Measurements from ENCODE around the gene EXOC6B. TPM values are rescaled to one million over a fixed set of nuclear protein-coding genes. Genes with fewer than 3 reads are reported as not detected.

The EXOC6B gene
- total RNA-seq, 2 donors from 2014 or later = 51.3 to 68.9 TPM

DNA sequence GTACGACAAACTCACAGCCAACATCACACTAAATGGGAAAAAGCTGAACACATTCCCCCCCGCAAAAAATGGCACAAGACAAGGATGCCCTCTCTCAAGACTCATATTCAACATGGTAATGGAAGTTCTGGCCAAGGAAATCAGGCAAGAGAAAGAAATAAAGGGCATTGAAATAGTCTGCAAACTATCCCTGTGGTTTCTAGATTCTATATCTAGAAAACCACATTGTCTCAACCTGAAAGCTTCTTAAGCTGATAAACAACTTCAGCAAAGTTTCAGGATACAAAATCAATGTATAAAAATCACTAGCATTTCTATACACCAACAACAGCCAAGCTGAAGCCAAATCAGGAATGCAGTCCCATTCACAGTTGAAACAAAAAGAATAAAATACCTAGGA lies 383.6 kb downstream of the EXOC6B start:
- H3K27ac ChIP-seq (ENCODE audit: low read depth, low read length) = no peak overlapping the region
- H3K36me3 Mint-ChIP-seq (ENCODE audit: low read depth) = peaks cover 27% of the 10 kb centered on the region
- TF ChIP-seq, protein P1, sequence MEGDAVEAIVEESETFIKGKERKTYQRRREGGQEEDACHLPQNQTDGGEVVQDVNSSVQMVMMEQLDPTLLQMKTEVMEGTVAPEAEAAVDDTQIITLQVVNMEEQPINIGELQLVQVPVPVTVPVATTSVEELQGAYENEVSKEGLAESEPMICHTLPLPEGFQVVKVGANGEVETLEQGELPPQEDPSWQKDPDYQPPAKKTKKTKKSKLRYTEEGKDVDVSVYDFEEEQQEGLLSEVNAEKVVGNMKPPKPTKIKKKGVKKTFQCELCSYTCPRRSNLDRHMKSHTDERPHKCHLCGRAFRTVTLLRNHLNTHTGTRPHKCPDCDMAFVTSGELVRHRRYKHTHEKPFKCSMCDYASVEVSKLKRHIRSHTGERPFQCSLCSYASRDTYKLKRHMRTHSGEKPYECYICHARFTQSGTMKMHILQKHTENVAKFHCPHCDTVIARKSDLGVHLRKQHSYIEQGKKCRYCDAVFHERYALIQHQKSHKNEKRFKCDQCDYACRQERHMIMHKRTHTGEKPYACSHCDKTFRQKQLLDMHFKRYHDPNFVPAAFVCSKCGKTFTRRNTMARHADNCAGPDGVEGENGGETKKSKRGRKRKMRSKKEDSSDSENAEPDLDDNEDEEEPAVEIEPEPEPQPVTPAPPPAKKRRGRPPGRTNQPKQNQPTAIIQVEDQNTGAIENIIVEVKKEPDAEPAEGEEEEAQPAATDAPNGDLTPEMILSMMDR (conservative IDR thresholded peaks at IDR 0.05) = no peak
- H3K36me3 ChIP-seq (ENCODE audit: control insufficient read depth, insufficient read depth, low read length) = no peaks in the 10 kb centered on the region
- no peaks in the 10 kb centered on the region for H3K4me1 ChIP-seq (ENCODE audit: control insufficient read depth, insufficient read depth, low read length)
- no peak overlapping the region for H3K4me3 Mint-ChIP-seq
- no peak overlapping the region for H3K4me3 ChIP-seq (ENCODE audit: low read length)
- peaks cover 30% of the 10 kb centered on the region for H3K9me3 ChIP-seq (ENCODE audit: control insufficient read depth, low read length)
- no peak for DNase-seq
- H3K27me3 ChIP-seq (ENCODE audit: control insufficient read depth, insufficient read depth, low read length, poor library complexity, severe bottlenecking) = no peaks in the 10 kb centered on the region
- peaks cover 2% of the 10 kb centered on the region for H3K4me1 Mint-ChIP-seq
- no peak overlapping the region for H3K27ac Mint-ChIP-seq
- no peak overlapping the region for H3K9ac ChIP-seq (ENCODE audit: extremely low read depth, low read length, poor library complexity, severe bottlenecking)
- peaks cover 36% of the 10 kb centered on the region for H3K9me3 Mint-ChIP-seq
- 98% methylated on average over 2 of the region's 2 CpGs; no CpG with 5 or more reads in 1 of the 2 experiments for WGBS, 2 experiments (ENCODE audit: insufficient coverage in 1 of 2, insufficient read length in 1 of 2)
- H3K27me3 Mint-ChIP-seq (ENCODE audit: insufficient read depth) = no peaks in the 10 kb centered on the region

DNA sequence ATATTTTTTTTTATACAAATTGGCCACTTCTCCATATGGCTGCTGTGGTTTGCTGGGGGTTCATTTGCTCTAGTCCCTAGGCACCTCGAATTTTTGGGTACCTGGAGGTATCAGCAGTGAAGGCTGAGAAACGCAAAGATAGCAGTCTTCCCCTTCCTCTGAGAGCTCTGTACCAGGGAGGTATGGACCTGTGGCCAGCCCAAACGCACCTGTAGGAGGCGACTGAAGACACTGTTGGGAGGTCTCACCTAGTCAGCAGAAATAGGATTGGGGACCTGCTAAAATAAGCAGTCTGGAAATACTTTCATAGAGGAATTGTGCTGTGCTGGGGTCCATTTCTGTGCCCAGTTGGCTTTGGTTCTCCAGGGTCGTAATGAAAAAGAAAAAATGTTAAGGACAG lies 385.9 kb downstream of the EXOC6B start:
- H3K27ac Mint-ChIP-seq = no peak overlapping the region
- Histone ChIP-seq H3K9me3 (ENCODE audit: control insufficient read depth, low read length) (peaks cover 28% of the 10 kb centered on the region), H3K4me1 (ENCODE audit: control insufficient read depth, insufficient read depth, low read length) (no peaks in the 10 kb centered on the region), H3K36me3 (ENCODE audit: control insufficient read depth, insufficient read depth, low read length) (no peaks in the 10 kb centered on the region), H3K27me3 (ENCODE audit: control insufficient read depth, insufficient read depth, low read length, poor library complexity, severe bottlenecking) (no peaks in the 10 kb centered on the region), H3K4me3 (ENCODE audit: low read length) (no peak overlapping the region), H3K27ac (ENCODE audit: low read depth, low read length) (no peak overlapping the region), H3K9ac (ENCODE audit: extremely low read depth, low read length, poor library complexity, severe bottlenecking) (no peak overlapping the region)
- DNase-seq = no peak
- WGBS, 2 experiments (ENCODE audit: insufficient coverage in 1 of 2, insufficient read length in 1 of 2) = 77 to 96% methylated on average over 4 to 5 of the region's 5 CpGs
- H3K4me1 Mint-ChIP-seq = peaks cover 2% of the 10 kb centered on the region
- TF ChIP-seq, protein P1 (conservative IDR thresholded peaks at IDR 0.05) = peak; percentile 46
- no peak overlapping the region for H3K4me3 Mint-ChIP-seq
- H3K27me3 Mint-ChIP-seq (ENCODE audit: insufficient read depth) = no peaks in the 10 kb centered on the region
- H3K9me3 Mint-ChIP-seq = peaks cover 38% of the 10 kb centered on the region
- H3K36me3 Mint-ChIP-seq (ENCODE audit: low read depth) = peaks cover 17% of the 10 kb centered on the region

DNA sequence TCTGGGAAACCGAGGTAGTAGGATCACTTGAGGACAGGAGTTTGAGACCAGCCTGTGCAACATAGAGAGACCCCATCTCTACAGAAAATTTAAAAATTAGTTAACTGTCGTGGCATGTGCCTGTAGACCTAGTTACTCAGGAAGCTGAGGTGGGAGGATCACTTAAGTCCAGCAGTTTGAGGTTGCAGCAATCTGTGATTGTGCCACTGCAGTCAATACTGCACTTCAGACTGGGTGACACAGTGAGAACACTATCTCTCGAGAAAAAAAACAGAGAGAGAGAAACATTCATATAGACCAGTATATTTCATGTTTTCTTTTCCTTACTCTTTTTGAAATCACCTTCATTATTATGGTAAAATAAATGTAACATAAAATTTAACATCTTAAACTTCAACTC lies 387.5 kb downstream of the EXOC6B start:
- H3K9ac ChIP-seq (ENCODE audit: extremely low read depth, low read length, poor library complexity, severe bottlenecking) = no peak overlapping the region
- 90 to 100% methylated on average over 1 to 3 of the region's 3 CpGs for WGBS, 2 experiments (ENCODE audit: insufficient coverage in 1 of 2, insufficient read length in 1 of 2)
- Mint-ChIP-seq H3K27me3 (ENCODE audit: insufficient read depth) (no peaks in the 10 kb centered on the region), H3K9me3 (peaks cover 25% of the 10 kb centered on the region), H3K36me3 (ENCODE audit: low read depth) (peaks cover 11% of the 10 kb centered on the region), H3K27ac (no peak overlapping the region), H3K4me1 (peaks cover 2% of the 10 kb centered on the region), H3K4me3 (no peak overlapping the region)
- H3K4me1 ChIP-seq (ENCODE audit: control insufficient read depth, insufficient read depth, low read length) = no peaks in the 10 kb centered on the region
- H3K9me3 ChIP-seq (ENCODE audit: control insufficient read depth, low read length) = peaks cover 14% of the 10 kb centered on the region
- no peaks in the 10 kb centered on the region for H3K27me3 ChIP-seq (ENCODE audit: control insufficient read depth, insufficient read depth, low read length, poor library complexity, severe bottlenecking)
- no peak overlapping the region for H3K4me3 ChIP-seq (ENCODE audit: low read length)
- no peaks in the 10 kb centered on the region for H3K36me3 ChIP-seq (ENCODE audit: control insufficient read depth, insufficient read depth, low read length)
- DNase-seq = no peak
- no peak overlapping the region for H3K27ac ChIP-seq (ENCODE audit: low read depth, low read length)
- TF ChIP-seq, protein P1 (conservative IDR thresholded peaks at IDR 0.05) = no peak
